ENCODE data around the gene CAPN13. TPM values are rescaled to one million over a fixed set of nuclear protein-coding genes. Genes with fewer than 3 reads are reported as not detected.

Gene CAPN13
- polyA plus RNA-seq, 1 experiment: not detected

GRCh38 chr2:30732376-30732775 lies 74.9 kb downstream of the CAPN13 start:
- H3K27me3 ChIP-seq (ENCODE audit: control insufficient read depth, insufficient read depth, low read length): no peaks in the 10 kb centered on the region; the same call in 1 of the 2 replicates
- H3K4me3 ChIP-seq (ENCODE audit: low read depth, low read length): no peak overlapping the region
- POLR2A ChIA-PET: no interaction called here
- CTCF ChIA-PET: no interaction called here
- no peak for TF ChIP-seq CTCF (IDR thresholded peaks at IDR 0.05; ENCODE audit: insufficient read depth, low read depth, low read length)
- DNase-seq (ENCODE audit: low read depth): no peak
- H3K36me3 ChIP-seq (ENCODE audit: control insufficient read depth, insufficient read depth, low read length): no peaks in the 10 kb centered on the region

DNA sequence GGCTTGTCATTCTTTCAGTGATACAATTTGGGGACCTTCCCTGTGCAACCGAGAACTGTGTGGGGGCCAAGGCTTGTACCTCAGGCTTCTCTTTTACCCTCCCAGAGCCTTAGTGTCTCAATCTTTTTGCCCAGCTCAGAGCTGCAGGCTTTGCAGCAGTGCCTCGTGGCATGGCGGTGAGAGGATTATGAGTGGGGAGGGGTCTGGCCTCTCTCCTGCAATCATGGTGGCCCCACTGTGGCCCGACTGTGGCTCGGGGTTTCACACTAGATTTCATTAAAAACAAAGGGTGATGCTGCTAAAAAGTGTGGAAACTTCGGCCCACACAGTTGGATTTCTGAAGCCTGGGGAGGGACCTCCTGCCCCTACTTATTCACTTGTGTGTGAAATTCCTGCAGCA lies 75.5 kb downstream of the CAPN13 start:
- no peak for DNase-seq (ENCODE audit: low read depth)
- POLR2A ChIA-PET: no interaction called here
- no peaks in the 10 kb centered on the region for H3K36me3 ChIP-seq (ENCODE audit: control insufficient read depth, insufficient read depth, low read length)
- no peaks in the 10 kb centered on the region; the same call in 1 of the 2 replicates for H3K27me3 ChIP-seq (ENCODE audit: control insufficient read depth, insufficient read depth, low read length)
- H3K4me3 ChIP-seq (ENCODE audit: low read depth, low read length): no peak overlapping the region
- CTCF ChIA-PET: no interaction called here
- no peak for TF ChIP-seq CTCF (IDR thresholded peaks at IDR 0.05; ENCODE audit: insufficient read depth, low read depth, low read length)

GRCh38 chr2:30730736-30731647 lies 76.3 kb downstream of the CAPN13 start:
- Histone ChIP-seq H3K4me3 (ENCODE audit: low read depth, low read length) (no peak overlapping the region), H3K27me3 (ENCODE audit: control insufficient read depth, insufficient read depth, low read length) (no peaks in the 10 kb centered on the region; the same call in 1 of the 2 replicates), H3K36me3 (ENCODE audit: control insufficient read depth, insufficient read depth, low read length) (no peaks in the 10 kb centered on the region)
- ChIA-PET POLR2A (no interaction called here), CTCF (no interaction called here)
- no peak for DNase-seq (ENCODE audit: low read depth)
- no peak for TF ChIP-seq CTCF (IDR thresholded peaks at IDR 0.05; ENCODE audit: insufficient read depth, low read depth, low read length)

GRCh38 chr2:30729031-30729430 lies 78.2 kb downstream of the CAPN13 start:
- no peak for DNase-seq (ENCODE audit: low read depth)
- Histone ChIP-seq H3K4me3 (ENCODE audit: low read depth, low read length) (no peak overlapping the region), H3K36me3 (ENCODE audit: control insufficient read depth, insufficient read depth, low read length) (no peaks in the 10 kb centered on the region), H3K27me3 (ENCODE audit: control insufficient read depth, insufficient read depth, low read length) (peaks cover 2% of the 10 kb centered on the region; the same call in 1 of the 2 replicates)
- ChIA-PET CTCF (interaction anchor here (1.6 kb wide), 1 partner anchor 18 kb away, joined by 4 read pairs; no protein-coding TSS in a partner anchor), POLR2A (no interaction called here)
- TF ChIP-seq CTCF (IDR thresholded peaks at IDR 0.05; ENCODE audit: insufficient read depth, low read depth, low read length): no peak

DNA sequence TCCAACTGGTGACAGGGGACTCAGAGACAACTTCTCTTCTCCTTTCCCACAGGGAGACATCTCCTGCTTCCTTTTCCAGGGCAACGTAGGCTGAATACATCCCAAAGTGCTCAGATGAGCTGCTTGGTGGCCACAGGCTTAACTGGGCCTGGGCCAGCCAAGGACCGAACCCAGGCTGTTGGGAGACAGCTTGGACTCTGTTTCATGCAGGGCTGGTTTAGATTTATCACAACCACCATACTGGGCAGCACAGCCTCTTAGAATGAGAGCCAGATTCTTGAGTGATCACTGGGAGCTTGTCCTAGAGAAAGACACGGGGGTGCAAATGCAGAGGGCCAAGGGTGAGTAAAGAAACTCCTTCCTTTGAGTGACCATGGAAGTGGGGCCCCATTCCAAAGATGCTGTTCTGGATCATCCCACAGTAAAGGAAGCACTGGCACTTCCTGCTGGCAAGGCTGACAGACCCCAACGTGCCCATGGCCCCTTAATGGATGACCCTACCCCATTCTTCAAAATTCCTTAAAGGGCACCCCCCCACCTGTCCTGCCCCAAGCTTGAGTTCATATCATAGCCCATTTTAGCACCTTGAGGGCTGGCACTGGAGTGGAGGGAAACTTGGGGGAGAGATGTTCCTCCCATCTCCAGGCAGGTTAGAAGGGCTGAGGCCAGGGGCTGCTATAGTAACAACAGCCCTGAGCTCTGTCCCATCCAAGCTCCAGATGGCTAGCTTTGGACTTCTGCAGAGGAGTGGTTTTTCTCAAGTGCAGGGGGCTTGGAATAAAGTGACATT lies 84.1 kb downstream of the CAPN13 start:
- no peak for DNase-seq (ENCODE audit: low read depth)
- Histone ChIP-seq H3K4me3 (ENCODE audit: low read depth, low read length) (no peak overlapping the region), H3K36me3 (ENCODE audit: control insufficient read depth, insufficient read depth, low read length) (no peaks in the 10 kb centered on the region), H3K27me3 (ENCODE audit: control insufficient read depth, insufficient read depth, low read length) (peaks cover 2% of the 10 kb centered on the region; the same call in 1 of the 2 replicates)
- no peak for TF ChIP-seq CTCF (IDR thresholded peaks at IDR 0.05; ENCODE audit: insufficient read depth, low read depth, low read length)
- POLR2A ChIA-PET: no interaction called here
- CTCF ChIA-PET: interaction anchor here (0.6 to 3.6 kb wide), 6 partner anchors 9 to 611 kb away, joined by 3 to 23 read pairs (median 4); no protein-coding TSS in a partner anchor
